Esophagus squamous epithelium (tissue), 5 donors: ENCODE data around the gene KCTD5. TPM values are rescaled to one million over a fixed set of nuclear protein-coding genes. Genes with fewer than 3 reads are reported as not detected.
A peak's percentile ranks its signal among the peaks of the same experiment; 100 is the strongest.

Experiments used
- DNase-seq: peaks from one replicate; lab custom pipeline; 2025; lab: John Stamatoyannopoulos, UW
- H3K27ac ChIP-seq, 4 donors: fragments of 200-600 bp; sonication (generic); one replicate each; pipeline ENCODE4 v1.5.1; 2016 to 2019; ENCODE audit warnings: mild to moderate bottlenecking in 1 of 4
- H3K27me3 ChIP-seq, 4 donors: fragments of 200-600 bp; sonication (generic); 1 replicate in 3 of 4; 2 replicates in 1 of 4; pipeline versions ENCODE4 v1.5.1 to v1.6.0; 2017 to 2021; ENCODE audit warnings: antibody characterized with exemption in 1 of 4
- H3K36me3 ChIP-seq, 3 donors: fragments of 200-600 bp; sonication (generic); one replicate each; pipeline ENCODE4 v1.5.1; 2016 to 2019
- H3K4me1 ChIP-seq, 3 donors: fragments of 200-600 bp; sonication (generic); one replicate each; pipeline ENCODE4 v1.5.1; 2017 to 2019
- H3K4me3 ChIP-seq, 4 donors: fragments of 200-600 bp; sonication (generic); 1 replicate in 3 of 4; 2 replicates in 1 of 4; pipeline ENCODE4 v1.5.1; 2016 to 2019; ENCODE audit warnings: mild to moderate bottlenecking in 2 of 4, moderate library complexity in 1 of 4
- H3K9me3 ChIP-seq, 3 donors: fragments of 200-600 bp; sonication (generic); one replicate each; pipeline ENCODE4 v1.5.1; 2016 to 2019
- CTCF ChIP-seq, 6 experiments: fragments of 450-650 bp in 4 of 6; fragments of 200-600 bp in 2 of 6; sonication (generic) in 2 of 6; IDR thresholded peaks; one replicate each; pipeline ENCODE4 v1.5.1; 2016 to 2019; ENCODE audit warnings: antibody characterized with exemption in 6 of 6, mild to moderate bottlenecking in 4 of 6, moderate library complexity in 4 of 6
- POLR2A ChIP-seq, 4 donors: fragments of 450-650 bp; IDR thresholded peaks; one replicate each; pipeline ENCODE4 v1.6.1; 2017; ENCODE audit warnings: antibody characterized with exemption in 4 of 4, mild to moderate bottlenecking in 4 of 4, moderate library complexity in 3 of 4
- WGBS, 2 donors: methylation state at CpG; one replicate each; pipeline ENCODE4 v1.1.5; 2018; 5-methylcytosine and 5-hydroxymethylcytosine counted together
- intact Hi-C: fragments of 100-400 bp; cut with DNase I; formaldehyde crosslinking; loops from one replicate; pipeline ENCODE4 v1.15.0; 2022
- total RNA-seq, 4 donors: library from RNA; depleted of rRNA; stranded (reverse); fragments of >200 nt; gene quantifications; one replicate each; pipeline ENCODE4 v1.1.0, GENCODE V29; 2016
- donor health status: DM: yes; HTN: yes; CAD: no.

Gene KCTD5
- total RNA-seq, 4 donors from 2014 or later, result 24.8 to 51.9 (median 40.3) TPM

- Histone ChIP-seq H3K27ac (no peak overlapping the region), H3K27me3 (no peaks in the 10 kb centered on the region), H3K4me3 (no peak overlapping the region), H3K36me3 (peaks cover 0 to 10% (median 0%) of the 10 kb centered on the region in 3 donors), H3K9me3 (no peaks in the 10 kb centered on the region), H3K4me1 (peaks cover 9 to 18% (median 10%) of the 10 kb centered on the region in 3 donors)
- TF ChIP-seq CTCF (IDR thresholded peaks at IDR 0.05) (no peak), POLR2A (IDR thresholded peaks at IDR 0.05) (no peak)
- DNase-seq, result no peak
- intact Hi-C loops, result no loop called here
- 67% methylated on average over 4 of the region's 7 CpGs; no CpG with 5 or more reads in 1 of the 2 donors for WGBS, 2 donors
These were observed 66.6 kb downstream of the KCTD5 start for GRCh38 chr16:2748757-2749455.

- Histone ChIP-seq H3K27ac (no peak overlapping the region), H3K4me3 (no peak overlapping the region), H3K4me1 (peaks cover 10 to 23% (median 11%) of the 10 kb centered on the region in 3 donors), H3K36me3 (peaks cover 0 to 10% (median 0%) of the 10 kb centered on the region in 3 donors), H3K9me3 (no peaks in the 10 kb centered on the region), H3K27me3 (no peaks in the 10 kb centered on the region)
- TF ChIP-seq POLR2A (IDR thresholded peaks at IDR 0.05) (no peak), CTCF (IDR thresholded peaks at IDR 0.05) (no peak)
- DNase-seq, result no peak
- 94 to 100% methylated on average over 2 to 5 of the region's 5 CpGs for WGBS, 2 donors
- intact Hi-C loops, result no loop called here
These were observed 67.2 kb downstream of the KCTD5 start for GRCh38 chr16:2749476-2749875.

- WGBS, 2 donors, result 84 to 100% methylated on average over 3 to 6 of the region's 6 CpGs
These were observed 67.6 kb downstream of the KCTD5 start for GRCh38 chr16:2749936-2750335.

GRCh38 chr16:2751577-2752034 is 69.3 kb downstream of the KCTD5 start:
- intact Hi-C loops, result no loop called here
- TF ChIP-seq CTCF (IDR thresholded peaks at IDR 0.05) (no peak), POLR2A (IDR thresholded peaks at IDR 0.05) (no peak)
- Histone ChIP-seq H3K36me3 (peaks cover 0 to 15% (median 0%) of the 10 kb centered on the region in 3 donors), H3K27me3 (no peaks in the 10 kb centered on the region), H3K4me1 (peaks cover 30 to 45% (median 31%) of the 10 kb centered on the region in 3 donors), H3K9me3 (no peaks in the 10 kb centered on the region), H3K27ac (peak overlapping the region; percentile 98 to 100 (median 98)), H3K4me3 (peak overlapping the region; percentile 75 to 96 (median 84))
- no peak for DNase-seq
- WGBS, 2 donors, result 73 to 75% methylated on average over 16 to 18 of the region's 23 CpGs

More at GRCh38 chr16:2749936-2750335, 67.6 kb downstream of the KCTD5 start:
- intact Hi-C loops, result no loop called here
- Histone ChIP-seq H3K4me1 (peaks cover 14 to 28% (median 16%) of the 10 kb centered on the region in 3 donors), H3K27ac (no peak overlapping the region), H3K4me3 (no peak overlapping the region), H3K9me3 (no peaks in the 10 kb centered on the region), H3K36me3 (peaks cover 0 to 10% (median 0%) of the 10 kb centered on the region in 3 donors), H3K27me3 (no peaks in the 10 kb centered on the region)
- TF ChIP-seq POLR2A (IDR thresholded peaks at IDR 0.05), result no peak
- TF ChIP-seq CTCF (IDR thresholded peaks at IDR 0.05), result no peak
- no peak for DNase-seq
